H9 (cell line): ENCODE data around the gene TBCB. TPM values are rescaled to one million over a fixed set of nuclear protein-coding genes. Genes with fewer than 3 reads are reported as not detected.

Source experiments
- DNase-seq: peaks from one replicate; pipeline ENCODE4 v3.0.0-alpha.2; 2017
- H2AFZ ChIP-seq: one replicate; pipeline ENCODE4 v1.6.1; 2013; ENCODE audit warnings: mild to moderate bottlenecking, low read length, control low read depth, moderate library complexity
- H2AK5ac ChIP-seq: 2 replicates; pipeline ENCODE4 v1.6.1; 2013; ENCODE audit warnings: low read length, control low read depth, mixed read lengths; ENCODE audit not compliant: insufficient read length
- H2BK120ac ChIP-seq: one replicate; pipeline ENCODE4 v1.6.1; 2013; ENCODE audit warnings: low read depth, mild to moderate bottlenecking, low read length, control low read depth, inconsistent platforms; ENCODE audit not compliant: poor library complexity, severe bottlenecking
- H2BK12ac ChIP-seq: 2 replicates; pipeline ENCODE4 v1.6.1; 2013; ENCODE audit warnings: low read length, control low read depth, mixed read lengths, low read depth; ENCODE audit not compliant: insufficient read length
- H2BK15ac ChIP-seq: 2 replicates; pipeline ENCODE4 v1.6.1; 2013; ENCODE audit warnings: low read depth, low read length, control low read depth
- H2BK20ac ChIP-seq: one replicate; pipeline ENCODE4 v1.6.1; 2013; ENCODE audit warnings: low read depth, mild to moderate bottlenecking, low read length, control low read depth, inconsistent platforms; ENCODE audit not compliant: poor library complexity, severe bottlenecking
- H2BK5ac ChIP-seq: 2 replicates; pipeline ENCODE4 v1.6.1; 2013; ENCODE audit warnings: low read length, control low read depth, mixed read lengths; ENCODE audit not compliant: insufficient read length
- H3K14ac ChIP-seq: 2 replicates; pipeline ENCODE4 v1.6.1; 2013; ENCODE audit warnings: low read length, control low read depth; ENCODE audit not compliant: insufficient read depth
- H3K18ac ChIP-seq: 2 replicates; pipeline ENCODE4 v1.6.1; 2013; ENCODE audit warnings: low read depth, mild to moderate bottlenecking, mixed read lengths, low read length, control low read depth; ENCODE audit not compliant: insufficient read length
- H3K23ac ChIP-seq: 2 replicates; pipeline ENCODE4 v1.6.1; 2013; ENCODE audit warnings: low read length, control low read depth, mixed read lengths, low read depth; ENCODE audit not compliant: insufficient read length
- H3K23me2 ChIP-seq: 2 replicates; pipeline ENCODE4 v1.6.1; 2013; ENCODE audit warnings: low read depth, mild to moderate bottlenecking, mixed read lengths, low read length, control low read depth; ENCODE audit not compliant: insufficient read length, poor library complexity, severe bottlenecking
- H3K27ac ChIP-seq: 2 replicates; pipeline ENCODE4 v1.5.1; 2013; ENCODE audit warnings: low read length, control low read depth, mixed read lengths, low read depth; ENCODE audit not compliant: insufficient read length
- H3K27me3 ChIP-seq: 2 replicates; pipeline ENCODE4 v1.6.1; 2013; ENCODE audit warnings: low read length, control low read depth, inconsistent platforms; ENCODE audit not compliant: insufficient read depth
- H3K4ac ChIP-seq: 2 replicates; pipeline ENCODE4 v1.6.1; 2013; ENCODE audit warnings: low read depth, mild to moderate bottlenecking, control low read depth, inconsistent platforms, low read length, moderate library complexity
- H3K4me1 ChIP-seq: 2 replicates; pipeline ENCODE4 v1.6.1; 2013; ENCODE audit warnings: low read length, control low read depth, inconsistent platforms; ENCODE audit not compliant: insufficient read depth
- H3K4me2 ChIP-seq: 2 replicates; pipeline ENCODE4 v1.6.1; 2013; ENCODE audit warnings: low read length, control low read depth, mixed read lengths; ENCODE audit not compliant: insufficient read length, insufficient read depth
- H3K56ac ChIP-seq: 2 replicates; pipeline ENCODE4 v1.6.1; 2013; ENCODE audit warnings: low read depth, mild to moderate bottlenecking, mixed read lengths, low read length, control low read depth; ENCODE audit not compliant: insufficient read length
- H3K79me1 ChIP-seq: 2 replicates; pipeline ENCODE4 v1.6.1; 2013; ENCODE audit warnings: low read depth, mild to moderate bottlenecking, moderate library complexity, low read length, control low read depth, inconsistent platforms; ENCODE audit not compliant: insufficient read depth, poor library complexity, severe bottlenecking
- H3K79me2 ChIP-seq: 2 replicates; pipeline ENCODE4 v1.6.1; 2013; ENCODE audit warnings: low read length, control low read depth, inconsistent platforms; ENCODE audit not compliant: insufficient read depth
- H3K9ac ChIP-seq: 2 replicates; pipeline ENCODE4 v1.6.1; 2013; ENCODE audit warnings: low read length, control low read depth, mixed read lengths; ENCODE audit not compliant: insufficient read length; ENCODE audit errors: extremely low read depth
- H3K9me3 ChIP-seq: one replicate; pipeline ENCODE4 v1.6.1; 2013; ENCODE audit warnings: low read depth, low read length, inconsistent platforms; ENCODE audit not compliant: control insufficient read depth
- H3T11ph ChIP-seq: one replicate; pipeline ENCODE4 v1.6.1; 2013; ENCODE audit warnings: mild to moderate bottlenecking, low read length, control low read depth, inconsistent platforms
- H4K20me1 ChIP-seq: one replicate; pipeline ENCODE4 v1.6.1; 2013; ENCODE audit not compliant: control insufficient read depth, insufficient read length, insufficient read depth
- H4K5ac ChIP-seq: 2 replicates; pipeline ENCODE4 v1.6.1; 2013; ENCODE audit warnings: low read depth, mild to moderate bottlenecking, mixed read lengths, low read length, control low read depth; ENCODE audit not compliant: insufficient read length
- H4K8ac ChIP-seq: replicated peaks from 2 replicates; pipeline ENCODE4 v1.6.1; 2013; ENCODE audit warnings: low read length, control low read depth, mixed read lengths, low read depth; ENCODE audit not compliant: insufficient read length
- H4K91ac ChIP-seq: 2 replicates; pipeline ENCODE4 v1.6.1; 2013; ENCODE audit warnings: low read depth, mild to moderate bottlenecking, moderate library complexity, mixed read lengths, low read length, control low read depth; ENCODE audit not compliant: insufficient read length
- H3K27ac Mint-ChIP-seq, 3 experiments: 2 replicates in 2 of 3; 3 replicates in 1 of 3; pipeline ENCODE4 v1.8.0; 2020 to 2021; ENCODE audit warnings: mixed read lengths in 3 of 3, mild to moderate bottlenecking in 1 of 3, moderate library complexity in 1 of 3
- H3K27me3 Mint-ChIP-seq: 2 replicates; pipeline ENCODE4 v1.8.0; 2021; ENCODE audit warnings: low read depth, mild to moderate bottlenecking, moderate library complexity, mixed read lengths
- H3K36me3 Mint-ChIP-seq, 3 experiments: 2 replicates in 2 of 3; 3 replicates in 1 of 3; pipeline ENCODE4 v1.8.0; 2020 to 2021; ENCODE audit warnings: low read depth in 3 of 3, mixed read lengths in 3 of 3; ENCODE audit not compliant: insufficient read depth in 1 of 3
- H3K4me1 Mint-ChIP-seq, 2 experiments: 2 replicates each; pipeline ENCODE4 v1.8.0; 2020; ENCODE audit warnings: mixed read lengths in 2 of 2
- H3K4me3 Mint-ChIP-seq, 2 experiments: 2 replicates in 1 of 2; 3 replicates in 1 of 2; pipeline ENCODE4 v1.8.0; 2020 to 2021; ENCODE audit warnings: mild to moderate bottlenecking in 2 of 2, mixed read lengths in 2 of 2, moderate library complexity in 1 of 2
- H3K9me3 Mint-ChIP-seq, 2 experiments: 2 replicates in 1 of 2; 3 replicates in 1 of 2; pipeline ENCODE4 v1.8.0; 2020; ENCODE audit warnings: mild to moderate bottlenecking in 2 of 2, mixed read lengths in 2 of 2, moderate library complexity in 1 of 2
- WGBS: extraction: QIAGEN DNeasy Blood & Tissue Kit; methylation state at CpG from one replicate; pipeline ENCODE4 v1.1.7; 2013; ENCODE audit warnings: missing lambda C conversion rate, low lambda C conversion rate, mixed read lengths; ENCODE audit not compliant: insufficient read length; ENCODE audit errors: extremely low coverage; 5-methylcytosine and 5-hydroxymethylcytosine counted together
- total RNA-seq: library from RNA; stranded (reverse); gene quantifications from 2 replicates; pipeline ENCODE4 v1.2.1, GENCODE V29; 2021
- TF ChIP-seq, protein P1 (sequence below): fragments of 200-600 bp; sonication (generic); conservative IDR thresholded peaks from 3 replicates; pipeline ENCODE4 v1.8.0; 2021; ENCODE audit warnings: antibody characterized with exemption, mild to moderate bottlenecking

The TBCB gene
- total RNA-seq, 1 experiment from 2014 or later = 216 TPM

DNA sequence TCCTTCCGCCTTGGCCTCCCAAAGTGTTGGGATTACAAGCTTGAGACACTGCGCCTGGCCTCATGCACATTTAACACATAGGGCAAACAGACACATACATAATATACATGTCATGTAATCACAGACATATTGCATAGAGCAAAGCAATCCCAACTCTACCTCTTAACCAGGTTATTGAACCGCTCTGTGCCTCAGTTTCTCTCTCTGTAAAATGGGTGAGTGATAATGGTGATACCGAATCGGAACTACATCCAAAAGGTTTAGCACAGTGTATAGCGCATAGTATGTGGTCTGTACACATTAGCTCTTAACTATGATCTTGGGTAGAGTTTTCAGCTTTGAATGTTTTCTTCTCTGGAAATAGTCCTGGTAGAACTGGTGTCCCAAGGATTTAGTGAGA lies 29.4 kb downstream of the TBCB start:
- Histone ChIP-seq H3K23ac (no peak overlapping the region), H3K4me1 (no peaks in the 10 kb centered on the region), H2AK5ac (no peak overlapping the region), H4K91ac (no peak overlapping the region), H3K27me3 (no peaks in the 10 kb centered on the region), H2BK120ac (no peak overlapping the region), H3T11ph (no peak overlapping the region), H2BK5ac (no peak overlapping the region), H3K79me1 (no peaks in the 10 kb centered on the region), H4K8ac (no peak overlapping the region), H3K14ac (no peak overlapping the region), H4K20me1 (no peaks in the 10 kb centered on the region), H2BK12ac (no peak overlapping the region), H3K56ac (no peak overlapping the region), H3K23me2 (peaks cover 4% of the 10 kb centered on the region), H4K5ac (no peak overlapping the region), H3K18ac (no peak overlapping the region), H2AFZ (no peak overlapping the region), H3K9ac (no peak overlapping the region), H3K9me3 (no peaks in the 10 kb centered on the region), H2BK20ac (no peak overlapping the region), H2BK15ac (no peak overlapping the region), H3K27ac (no peak overlapping the region), H3K79me2 (no peaks in the 10 kb centered on the region), H3K4me2 (no peak overlapping the region), H3K4ac (no peak overlapping the region)
- TF ChIP-seq, protein P1, sequence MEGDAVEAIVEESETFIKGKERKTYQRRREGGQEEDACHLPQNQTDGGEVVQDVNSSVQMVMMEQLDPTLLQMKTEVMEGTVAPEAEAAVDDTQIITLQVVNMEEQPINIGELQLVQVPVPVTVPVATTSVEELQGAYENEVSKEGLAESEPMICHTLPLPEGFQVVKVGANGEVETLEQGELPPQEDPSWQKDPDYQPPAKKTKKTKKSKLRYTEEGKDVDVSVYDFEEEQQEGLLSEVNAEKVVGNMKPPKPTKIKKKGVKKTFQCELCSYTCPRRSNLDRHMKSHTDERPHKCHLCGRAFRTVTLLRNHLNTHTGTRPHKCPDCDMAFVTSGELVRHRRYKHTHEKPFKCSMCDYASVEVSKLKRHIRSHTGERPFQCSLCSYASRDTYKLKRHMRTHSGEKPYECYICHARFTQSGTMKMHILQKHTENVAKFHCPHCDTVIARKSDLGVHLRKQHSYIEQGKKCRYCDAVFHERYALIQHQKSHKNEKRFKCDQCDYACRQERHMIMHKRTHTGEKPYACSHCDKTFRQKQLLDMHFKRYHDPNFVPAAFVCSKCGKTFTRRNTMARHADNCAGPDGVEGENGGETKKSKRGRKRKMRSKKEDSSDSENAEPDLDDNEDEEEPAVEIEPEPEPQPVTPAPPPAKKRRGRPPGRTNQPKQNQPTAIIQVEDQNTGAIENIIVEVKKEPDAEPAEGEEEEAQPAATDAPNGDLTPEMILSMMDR = no peak
- H3K4me3 Mint-ChIP-seq = no peak overlapping the region
- H3K36me3 Mint-ChIP-seq = peaks cover 51 to 75% (median 71%) of the 10 kb centered on the region in 3 experiments; a peak in 6 of 7 replicates
- no peak overlapping the region for H3K27ac Mint-ChIP-seq
- no peak for DNase-seq
- H3K9me3 Mint-ChIP-seq = no peaks in the 10 kb centered on the region; a peak in 1 of 5 replicates
- WGBS = no CpG with 5 or more reads among the region's 6 CpGs
- H3K4me1 Mint-ChIP-seq = peaks cover 9 to 12% of the 10 kb centered on the region in 2 experiments
- H3K27me3 Mint-ChIP-seq = no peaks in the 10 kb centered on the region; the same call in 1 of the 2 replicates
